Lower leg skin (tissue), 3 donors: ENCODE results near the gene FBXL20.

ENCODE experiments used
- POLR2A ChIP-seq, 2 donors: fragments of 450-650 bp; IDR thresholded peaks; one replicate each; pipeline ENCODE4 v1.6.1; 2016 to 2017; ENCODE audit warnings: antibody characterized with exemption in 2 of 2, mild to moderate bottlenecking in 1 of 2, moderate library complexity in 1 of 2
- TF ChIP-seq, protein P1 (sequence below), 3 donors: fragments of 450-650 bp; IDR thresholded peaks; one replicate each; pipeline ENCODE4 v1.5.1; 2016; ENCODE audit warnings: antibody characterized with exemption in 3 of 3, mild to moderate bottlenecking in 3 of 3, moderate library complexity in 2 of 3

GRCh38 chr17:39239640-39240314, 161.6 kb downstream of the FBXL20 start:
- no peak for TF ChIP-seq POLR2A (IDR thresholded peaks at IDR 0.05)
- TF ChIP-seq, protein P1, sequence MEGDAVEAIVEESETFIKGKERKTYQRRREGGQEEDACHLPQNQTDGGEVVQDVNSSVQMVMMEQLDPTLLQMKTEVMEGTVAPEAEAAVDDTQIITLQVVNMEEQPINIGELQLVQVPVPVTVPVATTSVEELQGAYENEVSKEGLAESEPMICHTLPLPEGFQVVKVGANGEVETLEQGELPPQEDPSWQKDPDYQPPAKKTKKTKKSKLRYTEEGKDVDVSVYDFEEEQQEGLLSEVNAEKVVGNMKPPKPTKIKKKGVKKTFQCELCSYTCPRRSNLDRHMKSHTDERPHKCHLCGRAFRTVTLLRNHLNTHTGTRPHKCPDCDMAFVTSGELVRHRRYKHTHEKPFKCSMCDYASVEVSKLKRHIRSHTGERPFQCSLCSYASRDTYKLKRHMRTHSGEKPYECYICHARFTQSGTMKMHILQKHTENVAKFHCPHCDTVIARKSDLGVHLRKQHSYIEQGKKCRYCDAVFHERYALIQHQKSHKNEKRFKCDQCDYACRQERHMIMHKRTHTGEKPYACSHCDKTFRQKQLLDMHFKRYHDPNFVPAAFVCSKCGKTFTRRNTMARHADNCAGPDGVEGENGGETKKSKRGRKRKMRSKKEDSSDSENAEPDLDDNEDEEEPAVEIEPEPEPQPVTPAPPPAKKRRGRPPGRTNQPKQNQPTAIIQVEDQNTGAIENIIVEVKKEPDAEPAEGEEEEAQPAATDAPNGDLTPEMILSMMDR (IDR thresholded peaks at IDR 0.05): peak in 1 of 3 donors; percentile 10
